ENCODE results near the gene GNAI3.

The GNAI3 gene

GRCh38 chr1:109625601-109626560 is 77.5 kb downstream of the GNAI3 start:
- Mint-ChIP-seq H3K27ac (peak overlapping the region; percentile 43), H3K4me3 (no peak overlapping the region), H3K9me3 (ENCODE audit: low read depth) (no peaks in the 10 kb centered on the region), H3K36me3 (no peaks in the 10 kb centered on the region), H3K4me1 (ENCODE audit: low read depth) (peaks cover 33% of the 10 kb centered on the region), H3K27me3 (no peaks in the 10 kb centered on the region)

- peaks cover 29% of the 10 kb centered on the region for H3K4me1 Mint-ChIP-seq (ENCODE audit: low read depth)
- H3K27ac Mint-ChIP-seq: no peak overlapping the region
- peaks cover under 1% of the 10 kb centered on the region for H3K36me3 Mint-ChIP-seq
- H3K4me3 Mint-ChIP-seq: no peak overlapping the region
- no peaks in the 10 kb centered on the region for H3K9me3 Mint-ChIP-seq (ENCODE audit: low read depth)
- H3K27me3 Mint-ChIP-seq: no peaks in the 10 kb centered on the region
Measured at GRCh38 chr1:109626682-109627408, 78.4 kb downstream of the GNAI3 start.

GRCh38 chr1:109627692-109628399 is 79.4 kb downstream of the GNAI3 start:
- Mint-ChIP-seq H3K27me3 (no peaks in the 10 kb centered on the region), H3K36me3 (peaks cover 2% of the 10 kb centered on the region), H3K4me3 (no peak overlapping the region), H3K27ac (peak overlapping the region; percentile 46), H3K9me3 (ENCODE audit: low read depth) (no peaks in the 10 kb centered on the region), H3K4me1 (ENCODE audit: low read depth) (peaks cover 19% of the 10 kb centered on the region)

GRCh38 chr1:109628540-109629321 is 80.3 kb downstream of the GNAI3 start:
- Mint-ChIP-seq H3K4me1 (ENCODE audit: low read depth) (peaks cover 10% of the 10 kb centered on the region), H3K36me3 (peaks cover 2% of the 10 kb centered on the region), H3K9me3 (ENCODE audit: low read depth) (no peaks in the 10 kb centered on the region), H3K4me3 (no peak overlapping the region), H3K27me3 (no peaks in the 10 kb centered on the region), H3K27ac (peak overlapping the region; percentile 46)

- Mint-ChIP-seq H3K9me3 (ENCODE audit: low read depth) (no peaks in the 10 kb centered on the region), H3K4me3 (no peak overlapping the region), H3K36me3 (peaks cover 2% of the 10 kb centered on the region), H3K4me1 (ENCODE audit: low read depth) (peaks cover 8% of the 10 kb centered on the region), H3K27ac (no peak overlapping the region), H3K27me3 (no peaks in the 10 kb centered on the region)
Measured at GRCh38 chr1:109629372-109630030, 81.1 kb downstream of the GNAI3 start.

GRCh38 chr1:109630081-109630897 is 81.9 kb downstream of the GNAI3 start:
- Mint-ChIP-seq H3K27ac (no peak overlapping the region), H3K9me3 (ENCODE audit: low read depth) (no peaks in the 10 kb centered on the region), H3K36me3 (peaks cover 2% of the 10 kb centered on the region), H3K27me3 (no peaks in the 10 kb centered on the region), H3K4me3 (no peak overlapping the region), H3K4me1 (ENCODE audit: low read depth) (peaks cover 13% of the 10 kb centered on the region)

- Mint-ChIP-seq H3K9me3 (ENCODE audit: low read depth) (no peaks in the 10 kb centered on the region), H3K27me3 (no peaks in the 10 kb centered on the region), H3K27ac (no peak overlapping the region), H3K4me3 (no peak overlapping the region), H3K4me1 (ENCODE audit: low read depth) (peaks cover 16% of the 10 kb centered on the region), H3K36me3 (peaks cover 2% of the 10 kb centered on the region)
Measured at GRCh38 chr1:109630898-109631512, 82.6 kb downstream of the GNAI3 start.

GRCh38 chr1:109631513-109632505 is 83.4 kb downstream of the GNAI3 start:
- Mint-ChIP-seq H3K9me3 (ENCODE audit: low read depth) (no peaks in the 10 kb centered on the region), H3K4me1 (ENCODE audit: low read depth) (peaks cover 16% of the 10 kb centered on the region), H3K36me3 (peaks cover 2% of the 10 kb centered on the region), H3K27me3 (no peaks in the 10 kb centered on the region), H3K4me3 (no peak overlapping the region), H3K27ac (no peak overlapping the region)

- Mint-ChIP-seq H3K4me1 (ENCODE audit: low read depth) (peaks cover 16% of the 10 kb centered on the region), H3K9me3 (ENCODE audit: low read depth) (no peaks in the 10 kb centered on the region), H3K27me3 (no peaks in the 10 kb centered on the region), H3K4me3 (no peak overlapping the region), H3K27ac (no peak overlapping the region), H3K36me3 (peaks cover 2% of the 10 kb centered on the region)
Measured at GRCh38 chr1:109632671-109633346, 84.4 kb downstream of the GNAI3 start.

- no peak overlapping the region for H3K27ac Mint-ChIP-seq
- peaks cover 15% of the 10 kb centered on the region for H3K4me1 Mint-ChIP-seq (ENCODE audit: low read depth)
- H3K4me3 Mint-ChIP-seq: no peak overlapping the region
- peaks cover 2% of the 10 kb centered on the region for H3K36me3 Mint-ChIP-seq
- H3K27me3 Mint-ChIP-seq: no peaks in the 10 kb centered on the region
- H3K9me3 Mint-ChIP-seq (ENCODE audit: low read depth): no peaks in the 10 kb centered on the region
Measured at GRCh38 chr1:109634292-109634691, 85.9 kb downstream of the GNAI3 start.

- Mint-ChIP-seq H3K4me1 (ENCODE audit: low read depth) (peaks cover 16% of the 10 kb centered on the region), H3K4me3 (no peak overlapping the region), H3K36me3 (peaks cover 2% of the 10 kb centered on the region), H3K27me3 (peaks cover under 1% of the 10 kb centered on the region), H3K27ac (no peak overlapping the region), H3K9me3 (ENCODE audit: low read depth) (no peaks in the 10 kb centered on the region)
Measured at GRCh38 chr1:109634771-109635750, 86.6 kb downstream of the GNAI3 start.

Measured in activated naive CD8-positive, alpha-beta T cell (primary cell).